ENCODE measurements around the gene ITM2C.
A peak's percentile ranks its signal among the peaks of the same experiment; 100 is the strongest.

The ITM2C gene

GRCh38 chr2:230910546-230911177 is 45.9 kb downstream of the ITM2C start:
- no peak for DNase-seq

GRCh38 chr2:230912046-230912445 is 47.3 kb downstream of the ITM2C start:
- DNase-seq = no peak

GRCh38 chr2:230912724-230913123 is 48.0 kb downstream of the ITM2C start:
- no peak for DNase-seq

- DNase-seq = no peak
Measured at GRCh38 chr2:230913406-230914143, 48.8 kb downstream of the ITM2C start.

- DNase-seq = no peak
Measured at GRCh38 chr2:230914886-230915285, 50.1 kb downstream of the ITM2C start.

- no peak for DNase-seq
Measured at GRCh38 chr2:230915319-230915718, 50.6 kb downstream of the ITM2C start.

GRCh38 chr2:230916218-230916617 is 51.5 kb downstream of the ITM2C start:
- DNase-seq = no peak

GRCh38 chr2:230919240-230919639 is 54.5 kb downstream of the ITM2C start:
- DNase-seq = no peak

- no peak for DNase-seq
Measured at GRCh38 chr2:230919681-230920080, 54.9 kb downstream of the ITM2C start.

GRCh38 chr2:230920167-230920566 is 55.4 kb downstream of the ITM2C start:
- no peak for DNase-seq

GRCh38 chr2:230921806-230922595 is 57.3 kb downstream of the ITM2C start:
- DNase-seq = no peak

GRCh38 chr2:230922951-230923717 is 58.4 kb downstream of the ITM2C start:
- no peak for DNase-seq

- no peak for DNase-seq
Measured at GRCh38 chr2:230924092-230924469, 59.3 kb downstream of the ITM2C start.

- peak; percentile 56 to 59 for DNase-seq
Measured at GRCh38 chr2:230924470-230925341, 60.0 kb downstream of the ITM2C start, which contains the start of gene GPR55. Gene GPR55 (minus strand): TSS chr2:230925242. CDS start chr2:230910962, 14,280 bp downstream.

GRCh38 chr2:230925443-230925878 is 60.7 kb downstream of the ITM2C start:
- DNase-seq = no peak

- DNase-seq = peak in 1 of 2 experiments; percentile 18
Measured at GRCh38 chr2:230925879-230926765, 61.4 kb downstream of the ITM2C start.

GRCh38 chr2:230927711-230928341 is 63.1 kb downstream of the ITM2C start:
- no peak for DNase-seq
